DMS79 treated with DMSO at 0.1 percent for 48 hours (cell line): ENCODE data around the gene PRKAG3.
A peak's percentile ranks its signal among the peaks of the same experiment; 100 is the strongest.
"Not testable (repeated sequence)": the region's sequence is repeated elsewhere in the genome, so short reads cannot be mapped to it uniquely, and the experiment has no call there.

Source experiments
- DNase-seq: peaks from one replicate; lab custom pipeline; 2025; lab: John Stamatoyannopoulos, UW

PRKAG3 gene

DNA sequence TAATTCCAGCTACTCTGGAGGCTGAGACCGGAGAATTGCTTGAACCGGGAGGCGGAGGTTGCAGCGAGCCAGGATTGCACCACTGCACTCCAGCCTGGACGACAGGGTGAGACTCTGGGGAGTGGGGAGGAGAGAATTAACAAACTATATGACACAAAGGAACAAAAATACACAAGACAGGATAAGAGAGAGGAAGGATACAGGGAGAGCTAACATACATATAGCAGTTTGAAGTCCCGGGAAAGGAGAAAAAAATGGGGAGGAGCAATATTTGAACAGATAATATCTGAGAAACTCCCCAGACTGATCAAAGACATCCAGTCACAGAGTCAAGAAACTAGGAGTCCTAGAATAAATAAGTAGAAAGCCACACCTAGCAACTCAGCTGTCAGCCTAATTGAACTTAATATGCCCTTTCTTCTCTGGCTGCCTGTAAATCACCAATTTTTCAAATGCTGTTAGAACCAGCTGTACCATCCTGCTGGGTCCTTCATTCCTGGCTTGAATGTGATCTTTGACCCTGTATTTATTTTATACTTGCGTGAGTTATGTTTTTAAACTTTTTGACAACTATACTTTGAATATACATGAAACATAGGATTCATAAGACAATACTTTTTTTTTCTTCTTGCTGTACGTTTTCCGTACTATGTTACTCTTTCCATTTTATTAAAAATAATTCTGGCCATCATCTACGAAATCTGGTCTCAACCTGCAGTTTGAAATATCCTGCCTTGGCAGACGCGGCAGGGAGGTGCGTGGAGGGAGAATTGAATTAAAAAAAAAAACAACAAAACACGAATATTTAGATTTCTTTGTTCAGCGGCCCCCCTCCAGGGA is 50.5 kb downstream of the PRKAG3 start:
- DNase-seq = peak; percentile 27

DNA sequence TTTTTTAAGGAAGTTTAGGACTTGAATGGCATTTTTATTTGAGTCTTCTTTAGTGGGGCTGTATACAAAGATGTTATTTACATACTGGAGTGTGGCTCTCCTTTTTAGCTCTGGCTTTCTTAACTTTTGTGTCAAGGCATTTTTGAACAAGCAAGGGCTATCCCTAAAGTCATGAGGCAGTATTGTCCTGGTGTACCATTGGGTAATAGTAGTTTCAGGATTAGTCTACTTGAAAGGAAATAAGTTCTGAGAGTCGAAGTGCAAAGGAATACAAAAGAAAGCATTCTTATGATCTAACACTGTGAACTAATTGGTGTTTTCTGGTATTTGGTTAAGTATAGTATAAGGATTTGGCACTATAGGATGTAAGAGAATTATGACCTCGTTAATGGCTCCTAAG is 51.6 kb downstream of the PRKAG3 start:
- DNase-seq = no peak

DNA sequence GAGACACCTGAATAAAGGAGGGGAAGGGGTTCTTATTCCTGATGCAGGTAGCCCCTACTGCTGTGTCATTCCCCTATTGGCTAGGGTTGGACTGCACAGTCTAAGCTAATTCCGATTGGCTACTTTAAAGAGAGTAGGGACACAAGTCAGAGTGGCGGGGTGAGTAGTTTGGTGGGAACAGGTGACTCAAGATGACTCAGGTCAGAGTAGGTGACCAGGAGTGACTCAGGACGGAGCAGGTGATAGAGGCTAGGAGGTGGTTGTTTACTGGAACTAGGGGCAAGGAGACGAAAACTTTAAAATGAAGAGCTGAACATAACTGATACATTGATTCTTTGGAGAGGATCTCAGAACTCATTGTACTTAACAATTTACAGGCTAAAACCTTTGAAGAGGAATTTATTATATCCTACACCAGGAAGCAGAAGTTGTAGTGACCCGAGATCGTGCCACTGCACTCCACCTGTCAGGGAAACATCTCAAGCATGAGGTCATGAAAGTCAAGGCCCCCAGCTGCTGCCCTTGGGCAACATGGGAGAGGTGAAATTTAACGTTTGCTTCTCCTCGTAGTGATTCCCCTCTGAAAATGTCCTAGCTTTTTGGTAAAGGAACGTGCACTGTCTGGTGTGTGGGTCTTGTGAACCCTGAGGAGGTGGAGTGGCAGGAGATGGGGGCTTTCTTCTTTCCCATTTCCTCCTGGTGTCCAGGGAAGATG is 54.2 kb downstream of the PRKAG3 start:
- no peak for DNase-seq

DNA sequence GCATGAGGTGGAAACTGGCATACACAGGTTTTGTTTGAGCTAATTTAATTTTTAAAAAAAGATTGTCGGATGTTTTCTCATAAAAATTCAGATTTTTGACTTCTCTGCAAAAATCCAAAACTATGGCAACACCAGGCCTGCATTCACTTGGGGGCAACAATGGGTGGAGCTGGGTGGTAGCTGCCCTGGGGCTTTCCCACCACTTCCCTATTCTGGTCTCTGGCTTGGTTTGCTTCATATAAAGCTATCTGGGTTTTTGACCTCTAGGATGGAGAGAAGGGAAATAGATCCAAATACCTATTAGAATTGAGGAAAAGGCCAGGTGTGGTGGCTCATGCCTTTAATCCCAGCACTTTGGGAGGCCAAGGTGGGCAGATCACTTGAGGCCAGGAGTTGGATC is 55.1 kb downstream of the PRKAG3 start:
- DNase-seq = no peak

DNA sequence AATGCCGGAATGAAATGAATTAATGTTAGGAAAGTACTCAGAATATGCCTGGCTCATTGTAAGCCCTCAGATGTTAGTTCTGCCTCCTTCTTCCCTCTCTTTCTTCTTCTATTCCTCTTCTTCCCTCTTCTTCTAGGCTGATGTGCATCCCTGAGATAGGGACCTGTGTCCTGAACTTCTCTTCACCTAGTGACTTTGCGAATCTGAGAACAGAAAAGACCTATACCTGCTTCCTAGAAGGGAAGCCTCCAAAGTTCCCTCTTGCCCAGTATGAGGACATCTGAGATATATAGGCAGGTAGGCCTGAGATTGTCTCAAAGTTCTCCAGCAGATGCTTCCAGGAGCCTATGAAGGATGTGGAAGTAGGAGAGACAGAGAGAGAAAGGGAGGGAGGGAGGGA is 57.7 kb downstream of the PRKAG3 start:
- no peak for DNase-seq

DNA sequence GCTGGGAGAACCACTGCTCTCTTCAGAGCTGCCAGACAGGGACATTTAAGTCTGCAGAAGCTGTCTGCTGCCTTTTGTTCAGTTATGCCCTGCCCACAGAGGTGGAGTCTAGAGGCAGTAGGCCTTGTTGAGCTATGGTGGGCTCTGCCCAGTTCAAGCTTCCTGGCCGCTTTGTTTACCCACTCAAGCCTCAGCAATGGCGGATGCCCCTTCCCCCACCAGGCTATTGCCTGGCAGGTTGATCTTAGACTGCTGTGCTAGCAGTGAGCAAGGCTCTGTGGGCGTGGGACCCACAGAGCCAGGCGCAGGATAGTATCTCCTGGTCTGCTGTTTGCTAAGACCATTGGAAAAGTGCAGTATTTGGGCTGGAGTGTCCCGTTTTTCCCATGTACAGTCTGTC is 58.8 kb downstream of the PRKAG3 start:
- DNase-seq = not testable (repeated sequence)
